NCI-H1105 treated with DMSO at 0.1 percent for 48 hours (cell line): ENCODE data around the gene RORC.

Experiments
- DNase-seq: peaks from one replicate; lab custom pipeline; 2025; lab: John Stamatoyannopoulos, UW

Gene RORC

GRCh38 chr1:151825751-151826660, 5.6 kb downstream of the RORC start:
- no peak for DNase-seq

- DNase-seq, result no peak
Observed at GRCh38 chr1:151825204-151825603, 6.4 kb downstream of the RORC start.

GRCh38 chr1:151823175-151823574, 8.4 kb downstream of the RORC start:
- DNase-seq, result no peak

GRCh38 chr1:151822404-151822803, 9.2 kb downstream of the RORC start:
- no peak for DNase-seq

GRCh38 chr1:151820940-151821339, 10.7 kb downstream of the RORC start:
- peak; percentile 89 for DNase-seq

GRCh38 chr1:151819976-151820623, 11.5 kb downstream of the RORC start:
- DNase-seq, result no peak

GRCh38 chr1:151819227-151819835, 12.3 kb downstream of the RORC start:
- no peak for DNase-seq

- no peak for DNase-seq
Observed at GRCh38 chr1:151817353-151817730, 14.3 kb downstream of the RORC start.

GRCh38 chr1:151816548-151817352, 14.9 kb downstream of the RORC start:
- no peak for DNase-seq

- DNase-seq, result no peak
Observed at GRCh38 chr1:151815716-151816327, 15.8 kb downstream of the RORC start.

- DNase-seq, result no peak
Observed at GRCh38 chr1:151814971-151815545, 16.5 kb downstream of the RORC start.

GRCh38 chr1:151814426-151814825, 17.2 kb downstream of the RORC start:
- no peak for DNase-seq

- DNase-seq, result no peak
Observed at GRCh38 chr1:151813271-151813977, 18.2 kb downstream of the RORC start.

GRCh38 chr1:151811181-151811580, 20.4 kb downstream of the RORC start:
- DNase-seq, result no peak

GRCh38 chr1:151809985-151810556, 21.5 kb downstream of the RORC start:
- DNase-seq, result no peak

- no peak for DNase-seq
Observed at GRCh38 chr1:151809290-151809984, 22.2 kb downstream of the RORC start.

- DNase-seq, result no peak
Observed at GRCh38 chr1:151807766-151808165, 23.8 kb downstream of the RORC start.

- DNase-seq, result no peak
Observed at GRCh38 chr1:151807131-151807530, 24.5 kb downstream of the RORC start.

GRCh38 chr1:151806170-151806569, 25.4 kb downstream of the RORC start:
- no peak for DNase-seq
